GM21367 (cell line): ENCODE measurements around the gene TMEM203.

ENCODE experiments used
- ATAC-seq: cut with Tn5 transposase; IDR thresholded peaks from one replicate; pipeline ENCODE4 v1.9.1; 2021; ENCODE audit not compliant: unreplicated experiment

Gene TMEM203

GRCh38 chr9:137167747-137168572 is 37.5 kb downstream of the TMEM203 start:
- ATAC-seq, result no peak

DNA sequence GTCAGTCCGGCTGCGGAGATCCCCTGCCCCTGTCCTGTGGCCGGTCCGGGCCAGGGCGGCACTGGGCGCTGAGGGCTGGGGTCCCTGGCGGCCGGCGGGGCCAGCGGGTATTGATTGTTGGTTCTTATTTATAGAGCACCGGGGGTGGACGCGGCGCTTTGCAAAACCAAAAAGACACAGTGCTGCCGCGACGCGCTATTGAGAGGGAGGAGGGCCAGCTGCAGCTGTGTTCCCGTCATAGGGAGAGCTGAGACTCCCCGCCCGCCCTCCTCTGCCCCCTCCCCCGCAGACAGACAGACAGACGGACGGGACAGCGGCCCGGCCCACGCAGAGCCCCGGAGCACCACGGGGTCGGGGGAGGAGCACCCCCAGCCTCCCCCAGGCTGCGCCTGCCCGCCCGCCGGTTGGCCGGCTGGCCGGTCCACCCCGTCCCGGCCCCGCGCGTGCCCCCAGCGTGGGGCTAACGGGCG is 38.1 kb downstream of the TMEM203 start:
- ATAC-seq, result no peak

DNA sequence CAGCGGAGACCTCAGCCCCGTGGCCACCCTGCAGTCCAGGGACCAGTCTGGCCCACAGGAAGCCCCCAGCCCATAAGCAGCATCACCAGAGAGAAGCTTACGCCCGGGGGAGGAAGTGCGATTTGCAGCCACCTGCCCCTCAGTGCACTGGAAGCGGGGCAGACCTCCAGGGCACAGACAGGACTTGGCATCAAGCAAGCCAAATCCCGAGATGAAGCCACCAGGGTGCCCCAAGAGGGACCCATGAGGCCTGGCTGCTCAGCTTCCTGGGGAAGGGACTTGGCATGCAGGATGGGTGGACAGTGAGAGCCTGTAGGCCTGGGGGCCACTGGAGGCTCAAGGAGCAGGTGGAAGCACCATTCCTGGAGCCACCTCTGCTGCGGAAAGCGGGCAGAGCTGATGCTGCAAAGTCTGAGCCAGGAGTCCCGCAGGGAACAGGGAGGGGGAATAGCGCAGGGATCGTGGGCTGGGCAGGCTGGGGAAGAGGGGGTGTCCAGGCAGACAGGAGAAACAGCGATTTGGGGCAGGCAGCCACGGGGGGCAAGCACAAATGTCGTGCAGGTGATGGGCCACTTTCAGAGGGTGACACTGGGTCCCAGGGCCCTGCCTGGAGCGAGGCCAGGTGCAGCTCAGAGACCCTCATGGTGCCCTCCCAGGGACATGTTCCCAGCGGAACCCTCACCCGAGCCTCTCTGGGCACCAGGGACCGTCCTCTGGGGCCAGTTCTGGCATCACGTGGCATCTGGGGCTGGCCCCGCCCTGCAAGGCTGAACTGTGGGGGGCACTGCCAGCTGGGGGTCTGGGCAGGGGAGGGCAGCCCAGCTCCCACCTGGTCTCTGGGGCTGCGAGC is 38.8 kb downstream of the TMEM203 start:
- ATAC-seq, result no peak

DNA sequence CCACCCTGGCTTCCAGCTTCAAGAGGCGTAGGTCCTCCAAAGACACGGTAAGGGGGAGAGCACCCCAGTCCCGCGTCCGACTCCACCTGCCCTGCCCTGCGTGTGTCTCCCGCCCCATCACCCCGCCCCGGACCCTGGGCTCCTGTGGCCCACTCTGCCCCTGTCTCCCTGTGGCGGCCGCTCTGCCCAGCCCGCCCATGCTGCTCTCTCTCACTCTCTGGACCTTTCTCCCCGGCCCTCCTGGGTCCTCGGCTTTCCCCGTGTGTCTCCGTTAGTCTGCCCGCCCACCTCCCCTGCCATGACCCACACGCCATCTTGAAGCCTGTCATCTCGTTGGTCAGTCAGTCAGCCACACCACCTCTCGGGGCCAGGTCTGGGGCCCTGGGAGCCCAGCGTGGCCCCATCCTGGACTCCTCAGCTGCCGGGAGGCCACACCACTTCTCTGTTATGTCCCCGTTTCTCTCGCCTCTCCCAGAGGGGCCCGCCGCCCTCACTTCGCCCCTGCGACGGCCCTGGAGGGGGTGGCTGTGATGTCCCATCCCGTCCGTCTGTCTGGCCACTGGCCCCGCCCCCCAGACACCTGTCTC is 40.1 kb downstream of the TMEM203 start:
- ATAC-seq, result no peak

DNA sequence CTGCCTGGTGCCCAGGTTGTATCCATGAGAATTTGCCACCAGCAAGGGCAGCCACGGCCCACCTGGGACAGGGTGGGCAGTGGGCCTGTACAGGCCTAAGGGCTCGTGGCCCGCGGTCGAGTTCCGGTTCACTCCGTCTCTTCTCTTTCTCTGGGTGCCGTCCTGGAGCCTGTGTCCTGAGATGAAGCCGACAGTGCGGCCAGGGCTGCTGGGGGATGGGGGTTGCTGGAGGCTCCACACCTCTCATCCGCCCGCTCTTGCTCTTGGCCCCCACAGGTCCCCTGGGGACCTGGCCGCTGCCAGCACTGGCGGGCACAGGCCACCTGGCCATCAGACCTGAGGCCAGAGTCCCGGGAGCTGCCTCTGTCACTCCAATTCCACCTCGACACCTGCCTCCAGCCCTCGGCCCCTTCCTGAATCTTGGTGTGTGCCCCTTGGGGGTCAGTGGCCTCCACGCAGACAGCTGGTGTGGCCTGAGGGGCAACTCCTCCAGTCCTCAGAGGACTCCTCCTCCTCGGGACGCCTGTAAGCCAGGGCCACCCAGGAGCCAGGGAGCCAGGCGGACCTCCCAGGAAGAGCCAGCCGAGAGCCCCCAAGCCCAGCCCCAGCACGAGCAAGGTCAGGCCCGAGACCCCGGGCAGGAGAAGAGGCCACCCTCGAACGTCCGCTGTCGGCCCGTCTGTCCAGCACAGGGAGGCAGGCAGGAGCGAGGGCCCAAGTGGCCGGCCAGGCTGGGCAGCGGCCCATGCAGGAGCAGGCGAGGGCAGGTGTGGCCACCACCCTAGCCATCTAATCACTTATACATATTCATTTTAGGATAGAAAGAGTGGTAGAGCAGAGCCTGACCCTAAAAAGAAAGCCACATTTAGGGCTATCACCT is 40.8 kb downstream of the TMEM203 start:
- ATAC-seq, result no peak

GRCh38 chr9:137163805-137164204 is 41.6 kb downstream of the TMEM203 start:
- ATAC-seq, result no peak

GRCh38 chr9:137163365-137163715 is 42.1 kb downstream of the TMEM203 start:
- no peak for ATAC-seq

DNA sequence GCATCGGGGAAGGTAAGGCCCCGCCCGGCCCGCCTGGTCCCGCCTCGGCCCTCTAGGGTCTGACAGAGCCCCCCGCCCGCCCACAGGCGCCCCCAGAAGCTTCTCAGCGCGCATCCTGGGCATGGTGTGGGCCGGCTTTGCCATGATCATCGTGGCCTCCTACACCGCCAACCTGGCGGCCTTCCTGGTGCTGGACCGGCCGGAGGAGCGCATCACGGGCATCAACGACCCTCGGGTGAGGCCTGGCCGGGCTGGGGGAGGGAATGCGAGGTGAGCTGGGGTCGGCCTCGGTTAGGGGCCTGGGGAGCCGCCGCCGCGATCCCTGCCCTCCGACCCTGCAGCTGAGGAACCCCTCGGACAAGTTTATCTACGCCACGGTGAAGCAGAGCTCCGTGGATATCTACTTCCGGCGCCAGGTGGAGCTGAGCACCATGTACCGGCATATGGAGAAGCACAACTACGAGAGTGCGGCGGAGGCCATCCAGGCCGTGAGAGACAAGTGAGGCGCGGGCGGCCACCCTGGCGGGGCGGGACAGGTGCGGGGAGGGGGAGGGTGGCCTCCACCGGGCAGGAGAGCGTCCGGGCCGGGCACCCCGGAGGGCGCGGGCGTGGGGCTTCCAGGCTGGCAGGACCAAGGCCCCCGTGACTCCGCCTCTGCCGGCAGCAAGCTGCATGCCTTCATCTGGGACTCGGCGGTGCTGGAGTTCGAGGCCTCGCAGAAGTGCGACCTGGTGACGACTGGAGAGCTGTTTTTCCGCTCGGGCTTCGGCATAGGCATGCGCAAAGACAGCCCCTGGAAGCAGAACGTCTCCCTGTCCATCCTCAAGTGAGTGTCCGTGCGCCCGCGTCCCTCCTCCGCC is 42.7 kb downstream of the TMEM203 start:
- no peak for ATAC-seq

DNA sequence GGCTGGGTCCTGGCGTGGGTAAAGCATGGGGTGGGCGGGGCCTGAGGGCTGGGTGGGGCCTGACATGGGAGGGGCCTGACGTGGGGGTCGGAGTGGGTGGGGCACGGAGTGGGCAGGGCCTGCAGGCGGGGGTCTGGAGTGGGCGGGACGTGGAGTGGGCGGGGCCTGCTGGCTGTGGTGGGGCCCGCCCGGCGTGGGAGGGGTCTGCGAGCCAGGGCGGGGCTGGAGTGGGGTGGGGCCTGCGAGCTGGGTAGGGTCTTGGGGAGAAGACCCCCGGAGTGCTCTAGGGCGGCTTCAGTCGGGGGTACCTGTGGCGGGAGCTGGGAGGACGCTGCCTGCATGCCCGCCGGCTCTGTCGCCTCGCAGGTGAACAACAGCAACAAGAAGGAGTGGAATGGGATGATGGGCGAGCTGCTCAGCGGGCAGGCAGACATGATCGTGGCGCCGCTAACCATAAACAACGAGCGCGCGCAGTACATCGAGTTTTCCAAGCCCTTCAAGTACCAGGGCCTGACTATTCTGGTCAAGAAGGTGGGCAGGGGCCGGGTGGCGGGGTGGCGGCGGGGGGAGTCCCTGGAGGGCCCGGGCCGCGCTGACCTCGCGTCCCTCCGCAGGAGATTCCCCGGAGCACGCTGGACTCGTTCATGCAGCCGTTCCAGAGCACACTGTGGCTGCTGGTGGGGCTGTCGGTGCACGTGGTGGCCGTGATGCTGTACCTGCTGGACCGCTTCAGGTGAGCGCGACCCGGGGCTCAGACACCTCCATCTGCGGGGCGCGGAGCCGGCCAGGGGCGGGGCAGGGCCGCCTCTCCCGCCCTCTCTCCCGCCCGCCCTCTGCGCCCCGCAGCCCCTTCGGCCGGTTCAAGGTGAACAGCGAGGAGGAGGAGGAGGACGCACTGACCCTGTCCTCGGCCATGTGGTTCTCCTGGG is 43.6 kb downstream of the TMEM203 start:
- no peak for ATAC-seq

DNA sequence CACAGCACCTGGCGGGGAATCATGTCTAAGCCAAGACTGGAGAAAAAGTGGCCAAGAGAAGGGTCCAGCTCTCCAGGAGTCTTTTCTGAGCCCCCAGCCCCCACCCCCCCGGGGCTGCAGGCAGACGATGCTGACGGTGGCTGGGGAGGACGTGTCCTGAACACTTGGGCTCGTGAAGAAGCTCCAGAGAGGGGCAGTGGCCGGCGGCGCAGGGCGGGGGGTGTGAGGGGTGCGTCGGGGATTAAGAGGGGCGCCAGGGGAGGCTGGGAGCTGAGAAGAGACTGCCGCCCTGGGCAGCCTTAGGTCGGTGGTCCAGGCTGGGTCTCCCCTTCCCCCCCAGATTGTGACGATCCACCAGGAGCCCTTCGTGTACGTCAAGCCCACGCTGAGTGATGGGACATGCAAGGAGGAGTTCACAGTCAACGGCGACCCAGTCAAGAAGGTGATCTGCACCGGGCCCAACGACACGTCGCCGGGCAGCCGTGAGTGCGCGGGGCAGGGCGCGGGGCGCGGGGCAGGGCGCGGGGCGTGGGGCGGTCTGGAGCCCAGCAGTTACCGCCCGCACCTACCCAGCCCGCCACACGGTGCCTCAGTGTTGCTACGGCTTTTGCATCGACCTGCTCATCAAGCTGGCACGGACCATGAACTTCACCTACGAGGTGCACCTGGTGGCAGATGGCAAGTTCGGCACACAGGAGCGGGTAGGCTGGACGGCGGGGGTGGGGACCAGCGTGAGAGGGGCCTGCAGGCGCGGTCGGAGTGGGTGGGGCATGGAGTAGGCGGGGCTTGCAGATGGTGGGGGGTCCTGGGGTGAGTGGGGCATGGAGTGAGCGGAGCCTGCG is 44.5 kb downstream of the TMEM203 start:
- ATAC-seq, result no peak

DNA sequence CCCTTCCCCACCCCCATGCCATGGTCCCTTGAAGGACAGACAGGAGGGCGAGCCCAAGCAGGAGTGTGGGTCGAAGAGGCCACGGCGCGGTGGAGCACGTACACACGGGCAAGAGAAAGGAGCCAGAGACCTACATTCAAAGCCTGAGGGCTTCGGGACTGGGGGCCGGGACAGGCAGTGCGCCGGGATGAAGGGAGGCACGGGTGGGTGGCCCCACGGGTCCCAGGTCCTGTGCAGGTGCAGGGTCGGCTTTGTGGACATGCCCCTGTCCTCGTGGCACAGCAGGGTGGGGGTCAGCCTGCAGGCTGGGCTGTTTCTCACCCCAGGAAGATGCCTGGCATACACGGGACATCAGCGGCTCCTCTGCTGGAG is 45.4 kb downstream of the TMEM203 start:
- ATAC-seq, result no peak

- no peak for ATAC-seq
Measured at GRCh38 chr9:137159105-137160053, 46.1 kb downstream of the TMEM203 start.

DNA sequence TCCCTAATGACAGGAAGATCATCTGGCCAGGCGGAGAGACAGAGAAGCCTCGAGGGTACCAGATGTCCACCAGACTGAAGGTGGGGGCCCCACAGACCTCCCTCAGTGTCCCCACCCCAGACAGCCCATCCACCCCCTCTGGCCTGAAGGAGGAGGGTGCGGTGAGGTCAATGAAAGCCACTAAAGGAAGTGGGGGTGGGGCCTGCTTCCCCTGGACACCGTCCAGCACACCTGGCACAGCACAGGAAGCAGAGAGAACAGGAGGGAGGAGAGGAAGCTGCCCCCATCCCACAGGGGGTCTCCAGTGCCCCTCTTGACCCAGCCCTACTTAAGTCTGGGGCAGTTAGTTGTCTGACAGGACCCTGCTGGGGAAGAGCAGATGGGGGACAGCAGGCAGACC is 46.8 kb downstream of the TMEM203 start:
- ATAC-seq, result no peak

DNA sequence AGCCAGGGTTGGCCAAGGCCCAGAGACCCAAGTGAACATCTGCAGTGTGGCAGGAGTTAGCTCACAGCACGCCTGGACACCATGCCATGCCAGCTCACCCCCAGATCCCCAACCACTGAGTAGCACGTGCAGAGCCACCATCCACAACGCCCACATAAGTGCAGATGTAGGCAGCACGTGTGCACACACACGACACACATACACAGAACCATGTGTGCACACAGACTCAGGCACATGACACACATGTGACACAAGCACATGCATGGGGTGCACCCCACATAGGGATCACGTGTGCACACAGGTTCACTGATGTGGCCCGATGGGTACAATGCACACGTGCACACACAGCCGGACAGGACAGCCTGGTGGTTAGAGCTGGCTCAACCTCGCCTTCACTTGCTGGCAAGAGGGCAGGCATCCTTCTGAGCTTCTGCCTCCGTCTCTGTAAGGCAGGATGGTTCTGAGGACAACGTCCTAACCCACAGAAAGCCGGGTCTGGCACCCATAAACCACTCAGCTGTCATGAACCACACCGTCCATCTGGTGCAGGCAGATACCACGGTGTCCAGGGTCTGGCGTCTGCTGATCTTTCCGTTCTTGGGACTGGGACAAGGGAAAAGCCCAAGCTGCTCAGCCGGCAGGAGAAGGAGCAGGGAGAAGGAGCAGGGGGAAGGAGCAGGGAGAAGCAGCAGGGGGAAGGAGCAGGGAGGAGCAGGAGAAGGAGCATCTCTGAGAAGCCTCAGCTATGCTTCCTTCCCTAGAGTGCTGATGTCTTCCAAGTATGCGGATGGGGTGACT is 47.6 kb downstream of the TMEM203 start:
- no peak for ATAC-seq

DNA sequence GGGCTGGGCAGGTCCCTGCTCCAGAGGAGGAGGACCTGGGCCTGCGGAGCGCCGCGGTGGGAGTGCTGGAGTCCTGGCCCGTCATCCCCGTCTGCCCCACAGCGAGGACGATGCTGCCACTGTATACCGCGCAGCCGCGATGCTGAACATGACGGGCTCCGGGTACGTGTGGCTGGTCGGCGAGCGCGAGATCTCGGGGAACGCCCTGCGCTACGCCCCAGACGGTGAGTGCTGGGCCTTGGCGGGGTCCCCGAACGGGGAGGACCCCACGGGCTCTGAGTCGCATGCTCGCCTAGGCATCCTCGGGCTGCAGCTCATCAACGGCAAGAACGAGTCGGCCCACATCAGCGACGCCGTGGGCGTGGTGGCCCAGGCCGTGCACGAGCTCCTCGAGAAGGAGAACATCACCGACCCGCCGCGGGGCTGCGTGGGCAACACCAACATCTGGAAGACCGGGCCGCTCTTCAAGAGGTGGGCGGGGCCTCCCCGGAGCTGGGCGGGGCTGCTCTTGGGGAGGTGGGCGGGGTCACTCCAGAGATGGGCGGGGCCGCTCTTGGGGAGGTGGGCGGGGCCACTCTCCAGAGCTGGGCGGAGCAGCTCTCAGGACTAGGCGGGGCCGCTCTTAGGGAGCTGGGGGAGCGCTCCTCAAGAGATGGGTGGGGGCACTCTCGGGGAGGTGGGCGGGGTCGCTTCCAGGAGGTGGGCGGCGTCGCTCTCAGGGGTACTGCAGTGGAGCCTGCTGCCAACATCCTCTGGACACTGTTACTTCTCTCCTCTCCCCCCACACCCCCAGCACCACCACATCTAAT is 48.7 kb downstream of the TMEM203 start:
- no peak for ATAC-seq
